HG03196 (cell line): ENCODE measurements around the gene TMEM259.
A peak's percentile ranks its signal among the peaks of the same experiment; 100 is the strongest.

Experiments
- ATAC-seq: cut with Tn5 transposase; IDR thresholded peaks from one replicate; pipeline ENCODE4 v1.9.1; 2021; ENCODE audit not compliant: unreplicated experiment

TMEM259 gene

DNA sequence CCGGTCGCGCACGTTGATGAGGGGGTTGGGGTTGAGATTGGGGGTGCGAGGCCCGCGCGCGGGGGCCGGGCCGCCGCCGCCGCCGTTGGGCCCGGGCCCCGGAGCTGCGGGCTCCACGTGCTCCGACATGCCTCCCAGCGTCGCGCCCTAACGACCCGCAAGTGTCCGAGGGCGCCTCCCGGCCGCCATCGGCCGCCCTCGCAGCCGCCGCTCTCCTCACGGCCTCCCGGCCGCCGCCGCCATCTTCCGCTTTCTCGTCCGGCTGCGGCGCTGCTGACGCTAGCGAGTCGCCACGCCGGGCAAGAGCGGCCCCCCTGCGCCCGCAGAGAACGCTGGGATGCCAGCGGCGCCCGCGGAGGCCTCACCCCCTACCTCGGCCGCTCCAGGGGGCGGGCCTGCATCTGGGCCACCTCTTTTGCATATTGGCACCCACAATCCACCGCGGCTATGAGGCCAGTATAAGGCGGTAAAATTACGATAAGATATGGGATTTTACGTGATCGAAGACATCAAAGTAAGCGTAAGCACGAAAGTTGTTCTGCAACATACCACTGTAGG is at the start of gene TMEM259:
TMEM259 (minus strand) TSS at position 256 of the 558 bp plus-strand sequence; CDS start at position 129, 127 bp downstream.
- ATAC-seq, result peak; percentile 81

DNA sequence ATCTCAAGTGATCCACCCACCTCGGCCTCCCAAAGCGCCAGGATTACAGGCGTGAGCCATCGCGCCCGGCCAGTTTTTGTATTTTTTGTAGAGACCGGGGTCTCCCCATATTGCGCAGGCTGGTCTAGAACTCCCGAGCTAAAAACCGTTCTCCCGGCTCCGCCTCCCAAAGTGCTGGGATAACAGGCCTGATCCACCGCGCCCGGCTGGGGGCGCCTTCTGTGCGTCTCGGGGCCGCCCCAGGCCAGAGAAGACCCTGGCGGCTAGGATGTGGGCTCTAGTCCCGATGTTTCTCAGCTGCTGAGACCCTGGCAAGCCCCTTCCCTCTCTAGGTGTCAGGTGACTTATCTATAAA is 49.6 kb upstream of the TMEM259 start:
- no peak for ATAC-seq

- no peak for ATAC-seq
Measured at GRCh38 chr19:1069009-1069779, 48.3 kb upstream of the TMEM259 start.

DNA sequence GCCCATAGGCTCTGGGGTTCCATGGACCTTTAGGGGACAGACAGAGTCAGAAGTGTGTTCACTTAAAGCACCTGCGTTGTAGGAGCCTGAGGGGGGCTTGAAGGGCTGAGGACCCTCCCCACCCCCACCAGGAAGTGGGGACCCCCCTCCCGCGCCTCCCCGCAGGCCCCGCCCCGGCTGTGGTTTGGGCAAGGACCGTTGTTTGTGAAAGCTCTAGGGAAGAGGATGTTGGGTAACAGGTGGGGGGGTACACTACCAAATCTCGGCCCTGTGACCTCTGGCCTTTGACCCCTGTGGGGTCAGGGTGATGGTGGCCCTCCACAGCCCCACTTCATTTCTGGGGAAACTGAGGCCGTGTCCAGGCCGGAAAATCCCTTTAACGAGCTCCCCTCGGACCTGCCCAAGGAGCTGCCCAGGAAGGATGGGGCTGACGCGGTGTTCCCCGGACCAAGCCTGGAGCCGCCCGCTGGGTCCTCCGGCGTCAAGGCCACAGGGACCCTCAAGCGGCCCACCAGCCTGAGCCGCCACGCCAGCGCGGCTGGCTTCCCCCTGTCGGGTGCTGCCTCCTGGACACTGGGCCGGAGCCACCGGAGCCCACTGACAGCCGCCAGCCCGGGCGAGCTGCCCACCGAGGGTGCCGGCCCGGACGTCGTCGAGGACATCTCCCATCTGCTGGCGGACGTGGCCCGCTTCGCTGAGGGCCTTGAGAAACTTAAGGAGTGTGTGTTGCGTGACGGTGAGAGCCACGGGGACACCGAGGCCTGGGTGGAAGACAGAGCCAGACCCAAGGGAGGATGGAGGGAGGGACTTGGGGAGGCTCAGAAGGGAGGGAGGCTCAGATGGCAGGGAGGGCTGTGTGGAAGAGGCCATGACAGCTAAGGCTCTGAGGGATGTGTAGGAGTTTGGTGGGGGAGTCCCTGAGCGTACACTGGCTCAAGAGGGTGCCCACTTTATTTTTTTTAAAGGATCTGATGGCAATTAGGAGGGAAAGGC is 47.4 kb upstream of the TMEM259 start:
- no peak for ATAC-seq

GRCh38 chr19:1067341-1067957 is 46.5 kb upstream of the TMEM259 start:
- ATAC-seq, result peak; percentile 19

DNA sequence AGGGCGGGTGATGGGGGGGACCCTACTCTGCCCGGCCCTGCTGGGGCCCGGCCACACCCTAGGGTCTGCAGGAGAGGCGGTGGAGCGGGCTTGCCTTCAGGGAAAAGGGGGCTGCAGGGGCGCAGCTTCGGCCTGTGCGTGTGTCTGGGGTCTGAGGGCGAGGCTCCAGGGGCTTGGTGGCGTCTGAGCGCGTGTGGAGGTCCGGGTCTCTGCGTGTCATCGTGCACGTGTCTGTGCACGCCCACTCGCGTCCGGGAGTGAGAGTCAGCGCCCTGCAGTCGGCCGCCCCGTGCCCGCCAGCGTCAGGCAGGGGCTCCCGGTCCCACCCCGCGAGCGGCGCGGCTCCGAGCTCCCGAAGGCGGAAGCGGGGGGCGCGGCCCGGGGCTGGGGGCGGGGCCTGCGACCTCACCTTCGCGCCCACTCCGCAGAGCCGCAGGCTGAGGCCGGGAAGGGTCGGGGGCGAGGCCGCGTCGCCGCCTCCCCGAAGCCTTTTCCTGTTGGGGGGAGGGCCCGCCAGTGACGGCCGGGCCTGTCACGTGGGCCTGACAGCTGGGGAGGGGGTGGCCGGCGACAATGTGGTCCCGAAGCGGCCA is 45.9 kb upstream of the TMEM259 start, which contains the start of gene ARHGAP45:
ARHGAP45 (plus strand) TSS at position 420 of the 593 bp plus-strand sequence. CDS start 239 bp downstream, outside the sequence.
- peak; percentile 25 for ATAC-seq

DNA sequence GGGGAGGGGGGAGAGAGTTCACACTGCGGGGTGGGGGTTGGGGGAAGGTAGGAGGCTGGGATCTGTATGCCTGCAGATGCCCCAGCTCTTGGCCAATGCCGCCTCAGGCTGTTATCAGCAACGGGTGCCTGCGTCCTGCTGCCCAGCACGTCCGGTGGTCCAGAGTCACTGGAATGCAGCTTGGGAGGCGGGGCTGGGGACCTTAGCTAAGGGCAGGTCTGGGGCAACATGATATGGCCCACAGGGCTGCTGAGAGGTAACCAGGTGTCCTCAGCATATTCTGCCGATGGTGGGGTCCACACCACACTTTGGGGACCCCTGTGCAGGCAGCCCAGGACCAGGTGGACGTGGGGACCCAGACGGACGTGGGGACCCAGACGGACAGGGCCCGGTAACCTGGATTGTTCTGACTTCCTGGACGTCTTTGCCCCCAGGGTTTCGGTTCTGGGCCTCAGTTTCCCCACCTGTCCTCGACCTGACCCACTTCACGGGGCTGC is 45.4 kb upstream of the TMEM259 start:
- no peak for ATAC-seq

GRCh38 chr19:1065606-1066109 is 44.7 kb upstream of the TMEM259 start:
- ATAC-seq, result no peak

GRCh38 chr19:1064661-1065605 is 44.0 kb upstream of the TMEM259 start:
- no peak for ATAC-seq

GRCh38 chr19:1063909-1064660 is 43.2 kb upstream of the TMEM259 start:
- ATAC-seq, result no peak

DNA sequence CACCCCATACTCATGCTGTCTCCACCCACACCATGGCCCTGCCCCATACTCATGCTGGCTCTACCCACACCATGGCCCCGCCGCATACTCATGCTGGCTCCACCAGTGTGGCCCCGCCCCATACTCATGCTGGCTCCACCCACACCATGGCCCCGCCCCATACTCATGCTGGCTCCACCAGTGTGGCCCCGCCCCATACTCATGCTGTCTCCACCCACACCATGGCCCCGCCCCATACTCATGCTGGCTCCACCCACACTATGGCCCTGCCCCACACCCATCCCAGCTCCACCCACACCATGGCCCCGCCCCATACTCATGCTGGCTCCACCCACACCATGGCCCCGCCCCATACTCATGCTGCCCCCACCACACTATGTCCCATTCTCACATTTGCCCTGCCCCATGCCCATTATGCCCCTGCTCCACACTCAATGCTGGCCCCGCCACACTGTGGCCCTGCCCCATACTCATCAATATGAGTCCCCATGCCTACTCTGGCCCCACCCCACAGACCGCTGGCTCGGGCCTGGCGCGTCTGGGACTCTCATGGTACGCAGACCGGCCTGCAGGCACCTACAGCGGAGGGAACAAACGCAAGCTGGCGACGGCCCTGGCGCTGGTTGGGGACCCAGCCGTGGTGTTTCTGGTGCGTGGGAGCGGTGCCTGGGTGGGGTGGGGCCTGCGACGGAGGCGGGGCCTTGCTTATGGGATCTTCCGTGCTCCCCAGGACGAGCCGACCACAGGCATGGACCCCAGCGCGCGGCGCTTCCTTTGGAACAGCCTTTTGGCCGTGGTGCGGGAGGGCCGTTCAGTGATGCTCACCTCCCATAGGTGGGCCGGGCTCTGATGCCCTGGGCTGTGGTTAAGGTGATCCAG is 42.3 kb upstream of the TMEM259 start:
- ATAC-seq, result no peak

- ATAC-seq, result no peak
Measured at GRCh38 chr19:1062387-1063029, 41.6 kb upstream of the TMEM259 start.

DNA sequence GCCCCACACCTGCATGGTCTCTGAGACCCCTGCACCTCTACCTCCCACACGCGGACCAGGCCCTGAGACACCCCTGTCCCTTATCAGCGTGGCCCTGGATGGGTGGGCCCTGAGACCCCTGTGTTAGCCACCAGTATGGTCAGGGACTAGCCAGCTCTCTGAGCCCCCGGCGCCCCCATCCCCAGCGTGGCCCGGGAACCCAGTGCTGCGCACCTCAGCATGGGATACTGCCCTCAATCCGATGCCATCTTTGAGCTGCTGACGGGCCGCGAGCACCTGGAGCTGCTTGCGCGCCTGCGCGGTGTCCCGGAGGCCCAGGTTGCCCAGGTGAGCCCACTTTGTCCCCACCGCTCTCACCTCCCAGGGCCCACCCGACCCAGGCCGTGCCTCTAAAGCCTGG is 41.1 kb upstream of the TMEM259 start:
- ATAC-seq, result no peak

GRCh38 chr19:1060689-1061088 is 39.8 kb upstream of the TMEM259 start:
- ATAC-seq, result no peak

DNA sequence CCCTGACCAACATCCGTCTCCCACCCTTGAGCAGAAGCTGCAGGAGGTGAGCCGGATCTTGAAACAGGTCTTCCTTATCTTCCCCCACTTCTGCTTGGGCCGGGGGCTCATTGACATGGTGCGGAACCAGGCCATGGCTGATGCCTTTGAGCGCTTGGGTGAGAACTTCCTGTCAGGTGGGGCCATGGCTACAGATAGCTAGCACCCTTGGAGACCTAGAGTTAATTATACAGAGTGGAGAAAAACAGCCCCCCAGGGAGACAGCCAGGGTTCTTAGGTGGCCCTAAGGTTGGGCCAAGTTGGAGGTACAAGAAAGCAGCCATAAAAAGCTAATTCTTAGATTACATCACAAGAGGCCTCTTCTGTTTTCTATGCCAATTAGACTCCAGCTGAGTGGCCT is 37.2 kb upstream of the TMEM259 start:
- ATAC-seq, result no peak

GRCh38 chr19:1057176-1057855 is 36.4 kb upstream of the TMEM259 start:
- no peak for ATAC-seq
